ENCODE results near the gene ADAMTSL3. TPM values are rescaled to one million over a fixed set of nuclear protein-coding genes. Genes with fewer than 3 reads are reported as not detected.
A peak's percentile ranks its signal among the peaks of the same experiment; 100 is the strongest.

ADAMTSL3 gene
- total and polyA plus RNA-seq, 2 of the 4 experiments (the other 2 are of a cell fraction): under 0.01 to 0.02 TPM

DNA sequence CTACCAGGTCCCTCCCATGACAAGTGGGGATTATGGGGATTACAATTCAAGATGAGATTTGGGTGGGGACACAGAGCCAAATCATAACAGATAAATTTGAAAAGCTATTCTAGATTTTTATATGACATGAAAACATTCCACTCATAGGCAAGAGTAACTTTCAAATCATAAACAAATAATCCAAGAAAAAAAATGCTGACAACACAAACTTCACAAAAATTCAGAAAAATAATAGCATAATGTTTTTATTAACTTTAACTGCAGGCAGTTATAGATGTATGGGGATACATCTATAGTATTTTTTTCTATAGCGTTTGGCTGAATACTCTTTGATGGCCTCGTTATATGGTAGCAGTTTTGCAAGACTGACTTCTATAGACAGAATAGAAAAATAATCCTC lies 243.1 kb downstream of the ADAMTSL3 start:
- ChIA-PET CTCF (no interaction called here), POLR2A (ENCODE audit: unreplicated experiment) (no interaction called here)
- Histone ChIP-seq H2BK5ac (ENCODE audit: low read depth, low read length, poor library complexity, severe bottlenecking) (no peak overlapping the region), H4K20me1 (ENCODE audit: insufficient read depth, low read length) (no peaks in the 10 kb centered on the region), H3K18ac (ENCODE audit: low read depth, low read length) (no peak overlapping the region), H2BK15ac (ENCODE audit: low read depth, low read length) (no peak overlapping the region), H3K36me3 (ENCODE audit: control insufficient read depth, insufficient read depth, low read length) (no peaks in the 10 kb centered on the region), H3K27me3 (ENCODE audit: control insufficient read depth, insufficient read depth, low read length) (peaks cover 3% of the 10 kb centered on the region; the same call in 1 of the 2 replicates), H3K4me2 (ENCODE audit: low read depth, low read length) (no peak overlapping the region), H2AK5ac (ENCODE audit: low read depth, low read length) (no peak overlapping the region), H3K27ac (ENCODE audit: insufficient read depth, low read length) (no peak overlapping the region), H3K4me3 (ENCODE audit: insufficient read depth, low read depth, low read length) (no peak overlapping the region), H2AFZ (replicated peaks; ENCODE audit: low read length, poor library complexity) (no peak overlapping the region), H3K23ac (ENCODE audit: low read depth, low read length) (no peak overlapping the region), H3K9me3 (ENCODE audit: control insufficient read depth, insufficient read depth, low read length) (no peaks in the 10 kb centered on the region), H3K9me1 (ENCODE audit: insufficient read depth, low read length) (no peaks in the 10 kb centered on the region), H3K9ac (ENCODE audit: low read depth, low read length) (no peak overlapping the region), H3K56ac (ENCODE audit: extremely low read depth, insufficient read depth, low read length) (no peak overlapping the region), H2BK20ac (ENCODE audit: low read depth, low read length) (no peak overlapping the region), H3K4me1 (ENCODE audit: control insufficient read depth, insufficient read depth, low read length) (no peaks in the 10 kb centered on the region), H4K8ac (ENCODE audit: low read depth in 2 of 2, low read length in 2 of 2) (no peak overlapping the region), H2BK120ac (ENCODE audit: low read depth, low read length) (no peak overlapping the region), H3K79me1 (ENCODE audit: low read depth in 1 of 2, low read length in 2 of 2) (no peaks in the 10 kb centered on the region), H3K14ac (replicated peaks; ENCODE audit: low read depth, low read length) (no peak overlapping the region), H4K5ac (ENCODE audit: low read depth, low read length) (no peak overlapping the region), H3K4ac (ENCODE audit: low read depth, low read length) (no peak overlapping the region), H4K91ac (ENCODE audit: insufficient read depth, low read depth, low read length) (no peak overlapping the region), H2AK9ac (replicated peaks; ENCODE audit: low read depth, low read length, poor library complexity) (no peak overlapping the region)
- in situ Hi-C loops (cut with MboI; ENCODE audit: low sequenced_read_pairs): no loop called here
- TF ChIP-seq MAFK (IDR thresholded peaks at IDR 0.05; ENCODE audit: low read depth, low read length): peak; percentile 77
- TF ChIP-seq MAZ (IDR thresholded peaks at IDR 0.05; ENCODE audit: borderline replicate concordance, low read depth, low read length): no peak
- no peak for TF ChIP-seq POLR2A (IDR thresholded peaks at IDR 0.05; ENCODE audit: low read depth, low read length)
- no peak for DNase-seq
- WGBS, 2 experiments (ENCODE audit: extremely low coverage in 2 of 2, insufficient read length in 1 of 2): no CpG with 5 or more reads among the region's 2 CpGs
- ATAC-seq (ENCODE audit: low read depth): no peak
- no TSS peak for BruUV-seq (replicated peaks)
- intact Hi-C loops (cut with micrococcal nuclease): no loop called here
- dilution Hi-C loops (cut with HindIII; ENCODE audit: low sequenced_read_pairs, unreplicated experiment): no loop called here
